HepG2 (cell line): ENCODE results near the gene IL17D. TPM values are rescaled to one million over a fixed set of nuclear protein-coding genes. Genes with fewer than 3 reads are reported as not detected.

ENCODE experiments used
- AHR ChIP-seq: IDR thresholded peaks from 2 replicates; pipeline ENCODE4 v1.6.1; 2018; ENCODE audit warnings: missing genetic modification reagents, missing compliant biosample characterization
- ARNTL ChIP-seq: sonication (generic); formaldehyde crosslinking; IDR thresholded peaks from 2 replicates; pipeline ENCODE4 v1.4.0; 2020; ENCODE audit warnings: mild to moderate bottlenecking, missing genetic modification reagents
- ATF7-NPFF ChIP-seq: sonication (generic); formaldehyde crosslinking; IDR thresholded peaks from 2 replicates; pipeline ENCODE4 v1.8.1; 2023; ENCODE audit warnings: mild to moderate bottlenecking, low read depth, missing genetic modification reagents, moderate library complexity
- CEBPB ChIP-seq: IDR thresholded peaks from 2 replicates; pipeline ENCODE4 v1.6.1; 2011; ENCODE audit warnings: low read depth, low read length, improper control_type of control experiment, borderline replicate concordance
- HHEX ChIP-seq: IDR thresholded peaks from 2 replicates; pipeline ENCODE4 v1.6.1; 2016; ENCODE audit warnings: control low read depth
- POLR2A ChIP-seq, 2 experiments: IDR thresholded peaks; 2 replicates each; pipeline ENCODE4 v1.6.1; 2011; ENCODE audit warnings: low read depth in 2 of 2, low read length in 2 of 2, mild to moderate bottlenecking in 1 of 2, moderate library complexity in 1 of 2; ENCODE audit not compliant: insufficient read depth in 1 of 2
- RBFOX2 ChIP-seq: fragments of 200-400 bp; formaldehyde crosslinking; IDR thresholded peaks from 2 replicates; pipeline ENCODE4 v1.6.1; 2017; ENCODE audit warnings: low read depth, mild to moderate bottlenecking, low read length
- RELA ChIP-seq: sonication (generic); formaldehyde crosslinking; IDR thresholded peaks from 2 replicates; pipeline ENCODE4 v1.4.0; 2020; ENCODE audit warnings: missing genetic modification reagents
- RFXANK ChIP-seq: IDR thresholded peaks from 2 replicates; pipeline ENCODE4 v1.6.1; 2016
- SMAD9 ChIP-seq: sonication (generic); formaldehyde crosslinking; IDR thresholded peaks from 2 replicates; pipeline ENCODE4 v1.5.1; 2020; ENCODE audit warnings: mild to moderate bottlenecking, missing genetic modification reagents
- SMC3 ChIP-seq: IDR thresholded peaks from 2 replicates; pipeline ENCODE4 v1.6.1; 2011; ENCODE audit warnings: low read length, improper control_type of control experiment
- TRIM22 ChIP-seq: fragments of 450-650 bp; IDR thresholded peaks from 2 replicates; pipeline ENCODE4 v1.6.1; 2017
- ZEB1 ChIP-seq: IDR thresholded peaks from 2 replicates; pipeline ENCODE4 v1.6.1; 2012; ENCODE audit warnings: mild to moderate bottlenecking, low read depth, inconsistent platforms; ENCODE audit not compliant: insufficient replicate concordance
- ZFX ChIP-seq: sonication (generic); formaldehyde crosslinking; IDR thresholded peaks from 2 replicates; pipeline ENCODE4 v1.4.0; 2020; ENCODE audit warnings: mild to moderate bottlenecking, low read depth, missing genetic modification reagents, moderate library complexity
- ZNF143 ChIP-seq: sonication (generic); formaldehyde crosslinking; IDR thresholded peaks from 2 replicates; pipeline ENCODE4 v1.4.0; 2020; ENCODE audit warnings: missing genetic modification reagents
- ZNF564 ChIP-seq: sonication (generic); formaldehyde crosslinking; IDR thresholded peaks from 2 replicates; pipeline ENCODE4 v1.8.1; 2023; ENCODE audit warnings: mild to moderate bottlenecking, missing genetic modification reagents
- ZNF567 ChIP-seq: sonication (generic); formaldehyde crosslinking; IDR thresholded peaks from 2 replicates; pipeline ENCODE4 v1.8.1; 2023; ENCODE audit warnings: mild to moderate bottlenecking, missing genetic modification reagents, borderline replicate concordance
- ZNF709 ChIP-seq: sonication (generic); formaldehyde crosslinking; IDR thresholded peaks from 2 replicates; pipeline ENCODE4 v1.5.0; 2020; ENCODE audit warnings: mild to moderate bottlenecking, missing genetic modification reagents
- ZNF713 ChIP-seq: sonication (generic); formaldehyde crosslinking; IDR thresholded peaks from 2 replicates; pipeline ENCODE4 v1.4.0; 2020; ENCODE audit warnings: mild to moderate bottlenecking, missing genetic modification reagents
- ZUFSP ChIP-seq: sonication (generic); formaldehyde crosslinking; IDR thresholded peaks from 2 replicates; pipeline ENCODE4 v1.9.0; 2021; ENCODE audit warnings: missing genetic modification reagents, mild to moderate bottlenecking, borderline replicate concordance
- polyA plus RNA-seq, 8 experiments: library from polyadenylated mRNA; depleted of rRNA in 3 of 8; stranded (reverse) in 7 of 8; unstranded in 1 of 8; fragments of >200 nt; fragmentation: Illumina TruSeq in 4 of 8; extraction: Trizol in 4 of 8; gene quantifications; 2 replicates each; pipeline versions ENCODE4 v1.2.1 to v1.2.3, GENCODE V29; 2011 to 2016; ENCODE audit warnings: low read depth in 4 of 8, missing spikeins in 1 of 8, mixed read lengths in 1 of 8; ENCODE audit not compliant: insufficient read depth in 1 of 8
- total RNA-seq, 5 experiments: library from RNA; depleted of rRNA; stranded (reverse); fragments of >200 nt; fragmentation: Illumina TruSeq; extraction: Trizol; gene quantifications; 2 replicates each; pipeline ENCODE4 v1.2.3, GENCODE V29; 2016; ENCODE audit warnings: low read depth in 1 of 5
- TF ChIP-seq, protein P1 (sequence below): sonication (generic); formaldehyde crosslinking; IDR thresholded peaks from one replicate; pipeline ENCODE4 v1.5.1; 2020; ENCODE audit warnings: mild to moderate bottlenecking, missing genetic modification reagents; ENCODE audit errors: not compliant biosample characterization

The IL17D gene
- total and polyA plus RNA-seq, 2 of the 13 experiments (the other 11 are each of a cell fraction or from before 2014, with no cell fraction given), result 1.1 to 2.2 TPM

- TF ChIP-seq ZUFSP (CRISPR knock-in tag) (no peak), CEBPB (no peak), ATF7-NPFF (CRISPR knock-in tag) (peak; percentile 68; the same call in 1 of the 2 replicates), ARNTL (CRISPR knock-in tag) (no peak), ZNF567 (CRISPR knock-in tag) (no peak), SMAD9 (CRISPR knock-in tag) (no peak), SMC3 (no peak), HHEX (CRISPR knock-in tag) (no peak), ZFX (CRISPR knock-in tag) (peak; percentile 69), AHR (CRISPR knock-in tag) (no peak), ZEB1 (peak; percentile 93), RBFOX2 (0 out of 2 replicates have a peak, but pooled peaks have one; percentile 54), TRIM22 (no peak), RFXANK (no peak), ZNF564 (CRISPR knock-in tag) (no peak), POLR2A (IDR thresholded peaks at IDR 0.05; ENCODE audit: insufficient read depth in 1 of 2, low read depth in 2 of 2, low read length in 2 of 2) (peak; percentile 32 to 61; a peak in 1 of 4 replicates), ZNF713 (CRISPR knock-in tag) (no peak), ZNF143 (CRISPR knock-in tag) (no peak), ZNF709 (peak; percentile 53; the same call in 1 of the 2 replicates), RELA (CRISPR knock-in tag) (no peak)
- TF ChIP-seq, protein P1, sequence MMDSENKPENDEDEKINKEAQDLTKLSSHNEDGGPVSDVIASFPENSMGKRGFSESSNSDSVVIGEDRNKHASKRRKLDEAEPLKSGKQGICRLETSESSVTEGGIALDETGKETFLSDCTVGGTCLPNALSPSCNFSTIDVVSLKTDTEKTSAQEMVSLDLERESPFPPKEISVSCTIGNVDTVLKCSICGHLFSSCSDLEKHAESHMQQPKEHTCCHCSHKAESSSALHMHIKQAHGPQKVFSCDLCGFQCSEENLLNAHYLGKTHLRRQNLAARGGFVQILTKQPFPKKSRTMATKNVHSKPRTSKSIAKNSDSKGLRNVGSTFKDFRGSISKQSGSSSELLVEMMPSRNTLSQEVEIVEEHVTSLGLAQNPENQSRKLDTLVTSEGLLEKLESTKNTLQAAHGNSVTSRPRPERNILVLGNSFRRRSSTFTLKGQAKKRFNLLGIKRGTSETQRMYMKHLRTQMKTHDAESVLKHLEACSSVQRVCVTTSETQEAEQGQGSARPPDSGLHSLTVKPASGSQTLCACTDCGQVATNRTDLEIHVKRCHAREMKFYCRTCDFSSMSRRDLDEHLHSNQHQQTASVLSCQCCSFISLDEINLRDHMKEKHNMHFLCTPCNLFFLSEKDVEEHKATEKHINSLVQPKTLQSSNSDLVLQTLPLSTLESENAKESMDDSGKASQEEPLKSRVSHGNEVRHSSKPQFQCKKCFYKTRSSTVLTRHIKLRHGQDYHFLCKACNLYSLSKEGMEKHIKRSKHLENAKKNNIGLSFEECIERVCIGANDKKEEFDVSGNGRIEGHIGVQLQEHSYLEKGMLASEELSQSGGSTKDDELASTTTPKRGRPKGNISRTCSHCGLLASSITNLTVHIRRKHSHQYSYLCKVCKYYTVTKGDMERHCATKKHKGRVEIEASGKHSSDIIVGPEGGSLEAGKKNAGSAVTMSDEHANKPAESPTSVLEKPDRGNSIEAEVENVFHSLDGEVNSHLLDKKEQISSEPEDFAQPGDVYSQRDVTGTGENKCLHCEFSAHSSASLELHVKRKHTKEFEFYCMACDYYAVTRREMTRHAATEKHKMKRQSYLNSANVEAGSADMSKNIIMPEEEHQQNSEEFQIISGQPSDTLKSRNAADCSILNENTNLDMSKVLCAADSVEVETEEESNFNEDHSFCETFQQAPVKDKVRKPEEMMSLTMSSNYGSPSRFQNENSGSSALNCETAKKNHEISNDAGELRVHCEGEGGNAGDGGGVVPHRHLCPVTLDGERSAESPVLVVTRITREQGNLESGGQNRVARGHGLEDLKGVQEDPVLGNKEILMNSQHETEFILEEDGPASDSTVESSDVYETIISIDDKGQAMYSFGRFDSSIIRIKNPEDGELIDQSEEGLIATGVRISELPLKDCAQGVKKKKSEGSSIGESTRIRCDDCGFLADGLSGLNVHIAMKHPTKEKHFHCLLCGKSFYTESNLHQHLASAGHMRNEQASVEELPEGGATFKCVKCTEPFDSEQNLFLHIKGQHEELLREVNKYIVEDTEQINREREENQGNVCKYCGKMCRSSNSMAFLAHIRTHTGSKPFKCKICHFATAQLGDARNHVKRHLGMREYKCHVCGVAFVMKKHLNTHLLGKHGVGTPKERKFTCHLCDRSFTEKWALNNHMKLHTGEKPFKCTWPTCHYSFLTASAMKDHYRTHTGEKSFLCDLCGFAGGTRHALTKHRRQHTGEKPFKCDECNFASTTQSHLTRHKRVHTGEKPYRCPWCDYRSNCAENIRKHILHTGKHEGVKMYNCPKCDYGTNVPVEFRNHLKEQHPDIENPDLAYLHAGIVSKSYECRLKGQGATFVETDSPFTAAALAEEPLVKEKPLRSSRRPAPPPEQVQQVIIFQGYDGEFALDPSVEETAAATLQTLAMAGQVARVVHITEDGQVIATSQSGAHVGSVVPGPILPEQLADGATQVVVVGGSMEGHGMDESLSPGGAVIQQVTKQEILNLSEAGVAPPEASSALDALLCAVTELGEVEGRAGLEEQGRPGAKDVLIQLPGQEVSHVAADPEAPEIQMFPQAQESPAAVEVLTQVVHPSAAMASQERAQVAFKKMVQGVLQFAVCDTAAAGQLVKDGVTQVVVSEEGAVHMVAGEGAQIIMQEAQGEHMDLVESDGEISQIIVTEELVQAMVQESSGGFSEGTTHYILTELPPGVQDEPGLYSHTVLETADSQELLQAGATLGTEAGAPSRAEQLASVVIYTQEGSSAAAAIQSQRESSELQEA (CRISPR knock-in tag), result no peak
Observed at GRCh38 chr13:20703780-20704458, 420 bp downstream of the IL17D start (continued).
